HCEC 1CT (cell line): Measurements from ENCODE around the gene TMEM145.

Experiments used
- DNase-seq: peaks from one replicate; pipeline ENCODE4 v3.0.0-alpha.2; 2017

Gene TMEM145

DNA sequence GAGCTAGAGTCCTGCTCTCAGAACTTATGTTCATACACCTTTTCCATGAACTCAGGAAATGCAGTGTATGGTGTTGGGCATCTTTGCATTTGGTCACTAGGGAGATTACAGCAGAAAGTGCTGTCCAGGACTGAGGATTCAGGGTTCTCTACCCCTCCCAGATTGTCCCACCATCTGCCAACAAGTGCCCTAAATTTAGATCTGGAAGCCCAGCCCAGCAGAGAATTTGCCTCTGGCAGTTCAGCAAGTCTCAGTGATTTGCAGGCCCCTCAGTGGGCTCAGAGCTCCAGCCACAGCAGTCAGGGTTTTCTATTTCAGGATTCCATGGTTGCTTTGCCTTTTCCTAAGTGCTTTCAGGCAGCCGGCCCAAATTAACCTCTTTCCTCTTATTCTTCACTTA lies 53.6 kb downstream of the TMEM145 start:
- DNase-seq: no peak

DNA sequence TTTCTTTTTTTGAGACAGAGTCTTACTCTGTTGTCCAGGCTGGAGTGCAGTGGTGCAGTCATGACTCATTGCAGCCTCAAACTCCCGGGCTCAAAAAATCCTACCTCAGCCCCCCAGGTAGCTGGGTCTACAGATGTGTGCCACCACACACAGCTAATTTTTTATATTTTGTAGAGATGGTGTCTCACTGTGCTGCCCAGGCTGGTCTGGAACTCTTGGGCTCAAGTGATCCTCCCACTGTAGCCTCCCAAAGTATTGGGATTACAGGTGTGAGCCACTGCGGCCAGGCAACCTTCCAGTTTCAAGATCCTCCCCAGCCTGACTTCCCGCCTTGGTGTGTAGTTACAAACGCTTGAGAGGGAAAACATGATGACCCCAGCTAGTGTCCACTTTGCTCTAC lies 54.8 kb downstream of the TMEM145 start:
- no peak for DNase-seq

DNA sequence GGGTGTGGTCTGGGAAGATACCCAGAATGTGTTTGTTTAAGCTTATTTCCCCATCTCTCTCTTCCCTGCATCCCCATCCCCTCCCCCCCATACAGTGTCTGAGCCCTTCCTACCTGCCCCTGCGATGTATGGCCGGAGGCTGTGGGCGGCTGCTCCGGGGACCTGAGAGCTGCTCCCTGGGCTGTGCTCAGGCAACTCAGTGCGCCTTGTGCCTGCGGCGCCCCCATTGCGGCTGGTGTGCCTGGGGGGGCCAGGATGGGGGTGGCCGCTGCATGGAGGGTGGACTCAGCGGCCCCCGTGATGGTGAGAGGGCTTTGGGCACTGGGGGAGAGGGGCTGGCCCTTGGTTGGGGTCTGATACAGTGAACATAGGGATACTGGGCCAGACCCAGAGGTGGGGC lies 55.3 kb downstream of the TMEM145 start:
- DNase-seq: no peak

DNA sequence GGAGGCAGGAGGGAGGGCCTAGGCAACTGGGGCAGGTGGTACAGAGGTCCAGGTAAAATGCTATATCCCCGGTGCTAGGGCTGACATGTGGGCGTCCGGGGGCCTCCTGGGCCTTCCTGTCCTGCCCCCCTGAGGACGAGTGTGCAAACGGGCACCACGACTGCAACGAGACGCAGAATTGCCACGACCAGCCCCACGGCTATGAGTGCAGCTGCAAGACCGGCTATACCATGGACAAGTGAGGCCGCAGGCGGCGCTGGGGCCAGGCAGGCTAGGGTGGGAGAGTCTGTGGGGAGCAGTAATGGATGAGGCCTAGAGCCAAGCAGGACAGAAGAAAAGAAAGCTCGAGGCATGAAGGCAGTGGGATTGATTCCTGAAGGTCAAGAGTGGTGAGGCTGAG lies 55.7 kb downstream of the TMEM145 start:
- no peak for DNase-seq

DNA sequence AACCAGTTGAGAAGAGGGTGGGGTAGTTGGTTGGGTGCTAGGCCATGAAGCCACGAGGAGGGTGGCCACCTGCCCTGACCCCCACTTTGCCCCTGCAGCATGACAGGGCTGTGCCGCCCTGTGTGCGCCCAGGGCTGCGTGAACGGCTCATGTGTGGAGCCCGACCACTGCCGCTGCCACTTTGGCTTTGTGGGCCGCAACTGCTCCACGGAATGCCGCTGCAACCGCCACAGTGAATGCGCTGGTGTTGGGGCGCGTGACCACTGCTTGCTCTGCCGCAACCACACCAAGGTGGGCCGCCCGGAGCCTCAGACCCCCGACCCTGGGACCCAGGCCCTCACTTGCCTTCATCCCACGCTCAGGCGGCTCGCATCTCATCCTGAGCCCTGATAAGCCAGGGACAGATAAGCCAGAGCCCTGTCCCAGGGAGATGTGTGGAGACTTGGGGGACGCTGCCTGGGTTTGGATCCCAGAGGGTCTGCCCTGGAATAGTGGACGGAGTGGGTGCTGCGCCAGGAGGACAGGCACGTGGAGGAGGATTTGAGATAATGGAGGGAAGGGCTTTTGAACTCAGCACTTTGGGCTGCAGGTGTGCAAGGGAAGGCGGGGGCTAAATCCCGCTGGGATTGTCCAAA lies 56.4 kb downstream of the TMEM145 start:
- no peak for DNase-seq

DNA sequence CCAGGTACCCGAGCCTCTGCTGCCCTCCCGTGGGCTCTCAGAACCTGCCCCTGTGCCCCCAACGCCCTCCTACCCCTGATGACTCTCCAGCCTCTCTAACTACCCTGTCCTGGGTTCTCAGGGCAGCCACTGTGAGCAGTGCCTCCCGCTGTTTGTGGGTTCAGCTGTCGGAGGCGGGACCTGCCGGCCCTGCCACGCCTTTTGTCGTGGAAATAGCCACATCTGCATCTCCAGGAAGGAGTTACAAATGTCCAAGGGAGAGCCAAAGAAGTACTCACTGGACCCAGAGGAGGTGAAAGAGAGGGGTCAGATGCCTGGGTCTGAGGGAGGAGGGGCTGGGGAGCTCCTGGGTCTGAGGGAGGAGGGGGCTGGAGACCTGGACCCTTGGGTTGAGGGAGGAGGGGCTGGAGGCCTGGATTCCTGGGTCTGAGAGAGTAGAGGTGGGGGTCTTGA lies 57.0 kb downstream of the TMEM145 start:
- no peak for DNase-seq

DNA sequence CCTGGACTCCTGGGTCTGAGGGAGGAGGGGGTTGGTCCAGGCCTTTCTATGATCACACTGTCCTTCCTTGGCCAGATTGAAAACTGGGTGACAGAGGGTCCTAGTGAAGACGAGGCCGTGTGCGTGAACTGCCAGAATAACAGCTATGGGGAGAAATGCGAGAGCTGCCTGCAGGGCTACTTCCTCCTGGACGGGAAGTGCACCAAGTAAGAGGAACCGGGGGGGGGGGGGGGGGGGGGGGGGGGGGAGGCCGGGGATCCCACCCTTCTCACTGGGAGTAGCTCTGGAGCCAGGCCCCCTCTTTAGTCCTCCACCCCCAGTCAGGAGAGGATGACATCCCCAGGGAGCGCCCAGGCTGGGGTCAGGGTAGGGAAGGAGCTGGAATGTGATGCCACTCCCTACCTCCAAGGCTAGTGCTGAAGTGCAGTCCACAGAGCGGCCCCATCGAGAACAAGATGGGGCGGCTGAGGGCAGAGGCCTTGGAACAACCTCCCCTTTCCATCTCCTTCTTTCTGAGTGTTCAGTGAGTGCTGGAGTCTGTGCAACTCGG lies 57.6 kb downstream of the TMEM145 start:
- no peak for DNase-seq
